H1 (cell line): ENCODE data around the gene DUS1L. TPM values are rescaled to one million over a fixed set of nuclear protein-coding genes. Genes with fewer than 3 reads are reported as not detected.

Source experiments
- ATF3 ChIP-seq: IDR thresholded peaks from 2 replicates; pipeline ENCODE4 v1.6.1; 2011; ENCODE audit warnings: low read depth, mild to moderate bottlenecking, low read length; ENCODE audit not compliant: insufficient read depth
- BRCA1 ChIP-seq: IDR thresholded peaks from 2 replicates; pipeline ENCODE4 v1.6.1; 2012; ENCODE audit warnings: low read depth, low read length, improper control_type of control experiment
- CBX5 ChIP-seq: fragments of 300-800, 300-1000 bp; sonication (generic); IDR thresholded peaks from 2 replicates; pipeline ENCODE4 v1.7.1; 2016; ENCODE audit warnings: antibody characterized with exemption, low read length, low read depth
- CBX8 ChIP-seq: fragments of 300-800, 300-1000 bp; sonication (generic); IDR thresholded peaks from 2 replicates; pipeline ENCODE4 v1.7.1; 2016; ENCODE audit warnings: low read depth, low read length, borderline replicate concordance
- KDM1A ChIP-seq: fragments of 200-600, 300-600 bp; sonication (generic); IDR thresholded peaks from 2 replicates; pipeline ENCODE4 v1.7.1; 2016; ENCODE audit warnings: mild to moderate bottlenecking, low read length, borderline replicate concordance
- RXRA ChIP-seq: IDR thresholded peaks from 2 replicates; pipeline ENCODE4 v1.6.1; 2011; ENCODE audit warnings: low read depth, mild to moderate bottlenecking, low read length, moderate library complexity; ENCODE audit not compliant: insufficient read depth
- SP1 ChIP-seq: IDR thresholded peaks from 2 replicates; pipeline ENCODE4 v1.6.1; 2011; ENCODE audit warnings: low read depth, low read length
- TBP ChIP-seq: IDR thresholded peaks from 2 replicates; pipeline ENCODE4 v1.6.1; 2011; ENCODE audit warnings: low read depth, low read length, improper control_type of control experiment
- TEAD4 ChIP-seq: IDR thresholded peaks from 2 replicates; pipeline ENCODE4 v1.6.1; 2012; ENCODE audit warnings: low read depth, low read length, inconsistent platforms, mixed read lengths
- polyA plus RNA-seq, 7 experiments: library from polyadenylated mRNA; depleted of rRNA in 3 of 7; stranded (reverse) in 5 of 7; unstranded in 2 of 7; fragments of >200 nt in 5 of 7; fragments of 200-250 nt in 2 of 7; gene quantifications; 1 replicate in 5 of 7; 2 replicates in 1 of 7; 4 replicates in 1 of 7; pipeline versions ENCODE4 v1.2.1 to v1.2.3, GENCODE V29; 2011 to 2013; ENCODE audit warnings: missing spikeins in 2 of 7, mixed read lengths in 2 of 7
- total RNA-seq: library from RNA; stranded (reverse); fragmentation: NEBNext Ultra II Directional; extraction: Animal tissue kit (Norgen Biotek cat#: 25700); gene quantifications from 2 replicates; pipeline ENCODE4 v1.2.1, GENCODE V29; 2021
- TF ChIP-seq, protein P1 (sequence below): fragments of 300-600 bp; sonication (generic); IDR thresholded peaks from 2 replicates; pipeline ENCODE4 v1.7.1; 2012; ENCODE audit warnings: low read length, moderate library complexity, mild to moderate bottlenecking, inconsistent platforms; ENCODE audit not compliant: insufficient replicate concordance

DUS1L gene
- total and polyA plus RNA-seq, 2 of the 8 experiments (the other 6 are each of a cell fraction or from before 2014, with no cell fraction given), result 34.5 to 69.1 TPM

DNA sequence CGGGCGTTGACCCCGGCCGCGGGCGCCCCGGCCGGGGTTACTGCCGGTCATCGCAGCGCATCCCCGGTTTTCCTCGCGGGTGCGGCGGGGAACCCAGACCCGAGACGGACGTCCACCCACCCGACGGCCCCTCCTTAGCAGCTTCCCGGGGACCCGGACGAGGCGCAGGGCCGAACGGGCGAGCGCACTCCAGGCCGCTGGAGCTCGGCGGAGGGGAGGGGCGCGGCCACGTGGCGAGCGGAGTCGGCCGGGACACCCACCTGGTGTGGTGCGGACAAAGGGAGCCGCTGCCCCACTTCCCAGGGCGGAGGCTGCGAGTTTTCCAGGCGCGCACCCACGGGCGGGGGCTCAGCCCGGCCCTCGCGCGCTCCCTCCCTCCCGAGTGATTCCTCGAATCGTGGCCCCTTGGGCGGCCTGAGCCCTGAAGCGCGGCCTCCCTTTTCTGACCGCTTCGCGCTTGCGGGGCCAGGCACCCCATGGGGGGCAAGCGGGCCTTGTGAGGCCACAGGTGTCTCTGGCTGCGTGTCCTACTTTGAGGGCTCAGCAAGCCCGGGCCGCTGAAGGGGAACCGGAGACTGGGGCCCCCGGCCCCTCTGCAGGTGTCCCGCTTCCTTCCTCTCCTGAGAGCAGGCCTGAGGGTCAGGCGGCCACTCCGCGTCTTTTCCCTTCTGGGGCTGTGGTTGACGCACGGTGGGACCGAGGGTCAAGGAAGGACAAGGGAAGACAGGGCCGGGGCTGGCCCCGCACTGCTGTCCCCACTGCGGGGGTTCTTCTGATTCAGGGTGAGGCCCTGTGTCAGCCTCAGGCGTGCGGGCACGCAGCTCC lies 33.5 kb upstream of the DUS1L start (continued):
- TF ChIP-seq, protein P1, sequence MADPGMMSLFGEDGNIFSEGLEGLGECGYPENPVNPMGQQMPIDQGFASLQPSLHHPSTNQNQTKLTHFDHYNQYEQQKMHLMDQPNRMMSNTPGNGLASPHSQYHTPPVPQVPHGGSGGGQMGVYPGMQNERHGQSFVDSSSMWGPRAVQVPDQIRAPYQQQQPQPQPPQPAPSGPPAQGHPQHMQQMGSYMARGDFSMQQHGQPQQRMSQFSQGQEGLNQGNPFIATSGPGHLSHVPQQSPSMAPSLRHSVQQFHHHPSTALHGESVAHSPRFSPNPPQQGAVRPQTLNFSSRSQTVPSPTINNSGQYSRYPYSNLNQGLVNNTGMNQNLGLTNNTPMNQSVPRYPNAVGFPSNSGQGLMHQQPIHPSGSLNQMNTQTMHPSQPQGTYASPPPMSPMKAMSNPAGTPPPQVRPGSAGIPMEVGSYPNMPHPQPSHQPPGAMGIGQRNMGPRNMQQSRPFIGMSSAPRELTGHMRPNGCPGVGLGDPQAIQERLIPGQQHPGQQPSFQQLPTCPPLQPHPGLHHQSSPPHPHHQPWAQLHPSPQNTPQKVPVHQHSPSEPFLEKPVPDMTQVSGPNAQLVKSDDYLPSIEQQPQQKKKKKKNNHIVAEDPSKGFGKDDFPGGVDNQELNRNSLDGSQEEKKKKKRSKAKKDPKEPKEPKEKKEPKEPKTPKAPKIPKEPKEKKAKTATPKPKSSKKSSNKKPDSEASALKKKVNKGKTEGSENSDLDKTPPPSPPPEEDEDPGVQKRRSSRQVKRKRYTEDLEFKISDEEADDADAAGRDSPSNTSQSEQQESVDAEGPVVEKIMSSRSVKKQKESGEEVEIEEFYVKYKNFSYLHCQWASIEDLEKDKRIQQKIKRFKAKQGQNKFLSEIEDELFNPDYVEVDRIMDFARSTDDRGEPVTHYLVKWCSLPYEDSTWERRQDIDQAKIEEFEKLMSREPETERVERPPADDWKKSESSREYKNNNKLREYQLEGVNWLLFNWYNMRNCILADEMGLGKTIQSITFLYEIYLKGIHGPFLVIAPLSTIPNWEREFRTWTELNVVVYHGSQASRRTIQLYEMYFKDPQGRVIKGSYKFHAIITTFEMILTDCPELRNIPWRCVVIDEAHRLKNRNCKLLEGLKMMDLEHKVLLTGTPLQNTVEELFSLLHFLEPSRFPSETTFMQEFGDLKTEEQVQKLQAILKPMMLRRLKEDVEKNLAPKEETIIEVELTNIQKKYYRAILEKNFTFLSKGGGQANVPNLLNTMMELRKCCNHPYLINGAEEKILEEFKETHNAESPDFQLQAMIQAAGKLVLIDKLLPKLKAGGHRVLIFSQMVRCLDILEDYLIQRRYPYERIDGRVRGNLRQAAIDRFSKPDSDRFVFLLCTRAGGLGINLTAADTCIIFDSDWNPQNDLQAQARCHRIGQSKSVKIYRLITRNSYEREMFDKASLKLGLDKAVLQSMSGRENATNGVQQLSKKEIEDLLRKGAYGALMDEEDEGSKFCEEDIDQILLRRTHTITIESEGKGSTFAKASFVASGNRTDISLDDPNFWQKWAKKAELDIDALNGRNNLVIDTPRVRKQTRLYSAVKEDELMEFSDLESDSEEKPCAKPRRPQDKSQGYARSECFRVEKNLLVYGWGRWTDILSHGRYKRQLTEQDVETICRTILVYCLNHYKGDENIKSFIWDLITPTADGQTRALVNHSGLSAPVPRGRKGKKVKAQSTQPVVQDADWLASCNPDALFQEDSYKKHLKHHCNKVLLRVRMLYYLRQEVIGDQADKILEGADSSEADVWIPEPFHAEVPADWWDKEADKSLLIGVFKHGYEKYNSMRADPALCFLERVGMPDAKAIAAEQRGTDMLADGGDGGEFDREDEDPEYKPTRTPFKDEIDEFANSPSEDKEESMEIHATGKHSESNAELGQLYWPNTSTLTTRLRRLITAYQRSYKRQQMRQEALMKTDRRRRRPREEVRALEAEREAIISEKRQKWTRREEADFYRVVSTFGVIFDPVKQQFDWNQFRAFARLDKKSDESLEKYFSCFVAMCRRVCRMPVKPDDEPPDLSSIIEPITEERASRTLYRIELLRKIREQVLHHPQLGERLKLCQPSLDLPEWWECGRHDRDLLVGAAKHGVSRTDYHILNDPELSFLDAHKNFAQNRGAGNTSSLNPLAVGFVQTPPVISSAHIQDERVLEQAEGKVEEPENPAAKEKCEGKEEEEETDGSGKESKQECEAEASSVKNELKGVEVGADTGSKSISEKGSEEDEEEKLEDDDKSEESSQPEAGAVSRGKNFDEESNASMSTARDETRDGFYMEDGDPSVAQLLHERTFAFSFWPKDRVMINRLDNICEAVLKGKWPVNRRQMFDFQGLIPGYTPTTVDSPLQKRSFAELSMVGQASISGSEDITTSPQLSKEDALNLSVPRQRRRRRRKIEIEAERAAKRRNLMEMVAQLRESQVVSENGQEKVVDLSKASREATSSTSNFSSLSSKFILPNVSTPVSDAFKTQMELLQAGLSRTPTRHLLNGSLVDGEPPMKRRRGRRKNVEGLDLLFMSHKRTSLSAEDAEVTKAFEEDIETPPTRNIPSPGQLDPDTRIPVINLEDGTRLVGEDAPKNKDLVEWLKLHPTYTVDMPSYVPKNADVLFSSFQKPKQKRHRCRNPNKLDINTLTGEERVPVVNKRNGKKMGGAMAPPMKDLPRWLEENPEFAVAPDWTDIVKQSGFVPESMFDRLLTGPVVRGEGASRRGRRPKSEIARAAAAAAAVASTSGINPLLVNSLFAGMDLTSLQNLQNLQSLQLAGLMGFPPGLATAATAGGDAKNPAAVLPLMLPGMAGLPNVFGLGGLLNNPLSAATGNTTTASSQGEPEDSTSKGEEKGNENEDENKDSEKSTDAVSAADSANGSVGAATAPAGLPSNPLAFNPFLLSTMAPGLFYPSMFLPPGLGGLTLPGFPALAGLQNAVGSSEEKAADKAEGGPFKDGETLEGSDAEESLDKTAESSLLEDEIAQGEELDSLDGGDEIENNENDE, result no peak
- no peak for TF ChIP-seq TBP
- TF ChIP-seq TEAD4, result no peak
- no peak for TF ChIP-seq BRCA1
- TF ChIP-seq SP1, result no peak; the same call in 1 of the 2 replicates
- TF ChIP-seq ATF3, result no peak
- no peak for TF ChIP-seq CBX5
- TF ChIP-seq RXRA, result peak; percentile 88
- no peak for TF ChIP-seq KDM1A
- no peak for TF ChIP-seq CBX8
